HUES48 (cell line): ENCODE results near the gene DIAPH3.

Experiments used
- H3K27ac ChIP-seq: one replicate; pipeline ENCODE4 v1.7.0; 2013; ENCODE audit warnings: low read depth, low read length, inconsistent platforms
- H3K27me3 ChIP-seq: 2 replicates; pipeline ENCODE4 v1.6.1; 2013; ENCODE audit warnings: mild to moderate bottlenecking, low read length; ENCODE audit not compliant: control insufficient read depth, insufficient read depth
- H3K36me3 ChIP-seq: 2 replicates; pipeline ENCODE4 v1.6.1; 2013; ENCODE audit warnings: low read length; ENCODE audit not compliant: control insufficient read depth, insufficient read depth
- H3K4me1 ChIP-seq: 2 replicates; pipeline ENCODE4 v1.6.1; 2013; ENCODE audit warnings: mild to moderate bottlenecking, low read length; ENCODE audit not compliant: control insufficient read depth, insufficient read depth
- H3K4me3 ChIP-seq: 2 replicates; pipeline ENCODE4 v1.5.1; 2013; ENCODE audit warnings: mild to moderate bottlenecking, low read depth, low read length
- H3K9ac ChIP-seq: 2 replicates; pipeline ENCODE4 v1.6.1; 2013; ENCODE audit warnings: mild to moderate bottlenecking, low read depth, low read length, moderate library complexity
- H3K9me3 ChIP-seq: 2 replicates; pipeline ENCODE4 v1.6.1; 2013; ENCODE audit warnings: low read length; ENCODE audit not compliant: control insufficient read depth, insufficient read depth

Gene DIAPH3

GRCh38 chr13:59793107-59793506 lies 370.6 kb downstream of the DIAPH3 start:
- Histone ChIP-seq H3K27ac (peak overlapping the region; percentile 80), H3K36me3 (no peaks in the 10 kb centered on the region), H3K4me3 (no peak overlapping the region), H3K27me3 (no peaks in the 10 kb centered on the region), H3K9me3 (no peaks in the 10 kb centered on the region), H3K9ac (no peak overlapping the region), H3K4me1 (peaks cover 60% of the 10 kb centered on the region)

GRCh38 chr13:59790626-59791025 lies 373.1 kb downstream of the DIAPH3 start:
- Histone ChIP-seq H3K4me1 (peaks cover 67% of the 10 kb centered on the region), H3K4me3 (no peak overlapping the region), H3K36me3 (no peaks in the 10 kb centered on the region), H3K27ac (no peak overlapping the region), H3K27me3 (no peaks in the 10 kb centered on the region), H3K9ac (no peak overlapping the region), H3K9me3 (no peaks in the 10 kb centered on the region)

GRCh38 chr13:59789558-59789957 lies 374.2 kb downstream of the DIAPH3 start:
- no peak overlapping the region for H3K9ac ChIP-seq
- H3K36me3 ChIP-seq: no peaks in the 10 kb centered on the region
- H3K9me3 ChIP-seq: no peaks in the 10 kb centered on the region
- H3K27ac ChIP-seq: no peak overlapping the region
- H3K27me3 ChIP-seq: no peaks in the 10 kb centered on the region
- peaks cover 67% of the 10 kb centered on the region for H3K4me1 ChIP-seq
- H3K4me3 ChIP-seq: no peak overlapping the region

- no peak overlapping the region for H3K4me3 ChIP-seq
- no peaks in the 10 kb centered on the region for H3K36me3 ChIP-seq
- H3K27me3 ChIP-seq: no peaks in the 10 kb centered on the region
- peak overlapping the region; percentile 24 for H3K27ac ChIP-seq
- peaks cover 51% of the 10 kb centered on the region for H3K4me1 ChIP-seq
- H3K9me3 ChIP-seq: no peaks in the 10 kb centered on the region
- no peak overlapping the region for H3K9ac ChIP-seq
Measured at GRCh38 chr13:59787679-59788078, 376.0 kb downstream of the DIAPH3 start.

GRCh38 chr13:59782696-59783095 lies 381.0 kb downstream of the DIAPH3 start:
- no peak overlapping the region for H3K27ac ChIP-seq
- no peaks in the 10 kb centered on the region for H3K36me3 ChIP-seq
- H3K27me3 ChIP-seq: no peaks in the 10 kb centered on the region
- no peak overlapping the region for H3K9ac ChIP-seq
- H3K9me3 ChIP-seq: no peaks in the 10 kb centered on the region
- H3K4me1 ChIP-seq: peaks cover 3% of the 10 kb centered on the region; the same call in 1 of the 2 replicates
- H3K4me3 ChIP-seq: no peak overlapping the region

- no peak overlapping the region for H3K4me3 ChIP-seq
- no peak overlapping the region for H3K27ac ChIP-seq
- H3K36me3 ChIP-seq: no peaks in the 10 kb centered on the region
- H3K9me3 ChIP-seq: no peaks in the 10 kb centered on the region
- no peaks in the 10 kb centered on the region for H3K27me3 ChIP-seq
- no peaks in the 10 kb centered on the region for H3K4me1 ChIP-seq
- no peak overlapping the region for H3K9ac ChIP-seq
Measured at GRCh38 chr13:59780058-59780457, 383.7 kb downstream of the DIAPH3 start.

- H3K9ac ChIP-seq: no peak overlapping the region
- H3K36me3 ChIP-seq: no peaks in the 10 kb centered on the region
- H3K27ac ChIP-seq: no peak overlapping the region
- H3K27me3 ChIP-seq: no peaks in the 10 kb centered on the region
- no peaks in the 10 kb centered on the region for H3K9me3 ChIP-seq
- H3K4me1 ChIP-seq: peaks cover 5% of the 10 kb centered on the region; the same call in 1 of the 2 replicates
- H3K4me3 ChIP-seq: no peak overlapping the region
Measured at GRCh38 chr13:59776924-59777690, 386.6 kb downstream of the DIAPH3 start.

GRCh38 chr13:59774491-59774971 lies 389.2 kb downstream of the DIAPH3 start:
- Histone ChIP-seq H3K27me3 (no peaks in the 10 kb centered on the region), H3K9ac (no peak overlapping the region), H3K4me3 (no peak overlapping the region), H3K27ac (no peak overlapping the region), H3K36me3 (no peaks in the 10 kb centered on the region), H3K9me3 (no peaks in the 10 kb centered on the region), H3K4me1 (peaks cover 7% of the 10 kb centered on the region; the same call in 1 of the 2 replicates)

GRCh38 chr13:59771272-59771671 lies 392.5 kb downstream of the DIAPH3 start:
- H3K9me3 ChIP-seq: no peaks in the 10 kb centered on the region
- H3K9ac ChIP-seq: no peak overlapping the region
- no peak overlapping the region for H3K27ac ChIP-seq
- peaks cover 26% of the 10 kb centered on the region for H3K4me1 ChIP-seq
- H3K36me3 ChIP-seq: no peaks in the 10 kb centered on the region
- H3K27me3 ChIP-seq: no peaks in the 10 kb centered on the region
- H3K4me3 ChIP-seq: no peak overlapping the region

- no peaks in the 10 kb centered on the region for H3K9me3 ChIP-seq
- no peak overlapping the region for H3K4me3 ChIP-seq
- H3K27me3 ChIP-seq: no peaks in the 10 kb centered on the region
- no peak overlapping the region for H3K9ac ChIP-seq
- H3K4me1 ChIP-seq: peaks cover 26% of the 10 kb centered on the region
- H3K27ac ChIP-seq: no peak overlapping the region
- no peaks in the 10 kb centered on the region for H3K36me3 ChIP-seq
Measured at GRCh38 chr13:59770451-59770850, 393.3 kb downstream of the DIAPH3 start.

GRCh38 chr13:59766236-59766635 lies 397.5 kb downstream of the DIAPH3 start:
- Histone ChIP-seq H3K9ac (no peak overlapping the region), H3K4me3 (no peak overlapping the region), H3K36me3 (no peaks in the 10 kb centered on the region), H3K4me1 (peaks cover 19% of the 10 kb centered on the region), H3K27me3 (no peaks in the 10 kb centered on the region), H3K27ac (no peak overlapping the region), H3K9me3 (no peaks in the 10 kb centered on the region)
